Loucy (cell line): Measurements from ENCODE around the gene LIPC.

Experiments
- H2AFZ ChIP-seq: fragments of 200-600 bp; sonication (generic); 2 replicates; pipeline ENCODE4 v1.6.0; 2016; ENCODE audit warnings: antibody characterized with exemption, mild to moderate bottlenecking, low read length, moderate library complexity
- H3F3A ChIP-seq: fragments of 200-600 bp; 2 replicates; pipeline ENCODE4 v1.6.0; 2016; ENCODE audit warnings: antibody characterized with exemption, low read depth, mild to moderate bottlenecking
- H3K27me3 ChIP-seq: fragments of 200-600 bp; sonication (generic); 2 replicates; pipeline ENCODE4 v1.6.1; 2014; ENCODE audit warnings: low read length, mild to moderate bottlenecking; ENCODE audit not compliant: insufficient read depth, poor library complexity, severe bottlenecking
- H3K36me3 ChIP-seq: fragments of 200-600 bp; sonication (generic); 2 replicates; pipeline ENCODE4 v1.6.1; 2016; ENCODE audit warnings: low read length; ENCODE audit not compliant: insufficient read depth
- H3K4me1 ChIP-seq: fragments of 200-600 bp; sonication (generic); 2 replicates; pipeline ENCODE4 v1.5.1; 2014; ENCODE audit warnings: low read length, mild to moderate bottlenecking; ENCODE audit not compliant: insufficient read depth, poor library complexity, severe bottlenecking
- H3K4me2 ChIP-seq: fragments of 200-600 bp; sonication (generic); 2 replicates; pipeline ENCODE4 v1.6.0; 2014; ENCODE audit warnings: antibody characterized with exemption, low read length, low read depth, mild to moderate bottlenecking; ENCODE audit not compliant: poor library complexity, severe bottlenecking
- H3K4me3 ChIP-seq: fragments of 200-600 bp; sonication (generic); 2 replicates; pipeline ENCODE4 v1.5.1; 2014; ENCODE audit warnings: low read length, mild to moderate bottlenecking, mixed read lengths; ENCODE audit not compliant: poor library complexity, severe bottlenecking
- H3K79me2 ChIP-seq: fragments of 200-600 bp; sonication (generic); 2 replicates; pipeline ENCODE4 v1.6.1; 2014; ENCODE audit warnings: low read length; ENCODE audit not compliant: insufficient read depth
- H3K9ac ChIP-seq: fragments of 200-600 bp; sonication (generic); 2 replicates; pipeline ENCODE4 v1.6.0; 2014; ENCODE audit warnings: mild to moderate bottlenecking, low read depth, low read length, moderate library complexity; ENCODE audit not compliant: poor library complexity, severe bottlenecking
- H3K9me2 ChIP-seq: fragments of 200-600 bp; sonication (generic); replicated peaks from 2 replicates; pipeline ENCODE4 v1.6.1; 2016; ENCODE audit warnings: low read depth, low read length, mixed read lengths
- H3K9me3 ChIP-seq: fragments of 200-600 bp; sonication (generic); 2 replicates; pipeline ENCODE4 v1.6.1; 2014; ENCODE audit warnings: mild to moderate bottlenecking, antibody characterized with exemption, low read length, low read depth; ENCODE audit not compliant: insufficient read depth
- H4K20me1 ChIP-seq: fragments of 200-600 bp; sonication (generic); 2 replicates; pipeline ENCODE4 v1.6.0; 2014; ENCODE audit warnings: antibody characterized with exemption, low read length, mild to moderate bottlenecking; ENCODE audit not compliant: insufficient read depth, poor library complexity, severe bottlenecking
- CTCF ChIP-seq: fragments of 200-600 bp; sonication (generic); conservative IDR thresholded peaks from 2 replicates; pipeline ENCODE4 v1.5.1; 2014; ENCODE audit warnings: mild to moderate bottlenecking, antibody characterized with exemption, low read length
- EZH2phosphoT487 ChIP-seq: fragments of 200-600 bp; IDR thresholded peaks from 2 replicates; pipeline ENCODE4 v1.6.1; 2018; ENCODE audit warnings: antibody characterized with exemption, mild to moderate bottlenecking, moderate library complexity, borderline replicate concordance

Gene LIPC

GRCh38 chr15:58396181-58396580 lies 35.6 kb upstream of the LIPC start:
- H3K4me1 ChIP-seq: peaks cover 19% of the 10 kb centered on the region
- no peaks in the 10 kb centered on the region for H3K27me3 ChIP-seq
- TF ChIP-seq EZH2phosphoT487 (no peak), CTCF (no peak)
- no peak overlapping the region for H3K9ac ChIP-seq
- no peak overlapping the region for H3K4me3 ChIP-seq
- H3K9me2 ChIP-seq: no peaks in the 10 kb centered on the region
- no peaks in the 10 kb centered on the region for H3K9me3 ChIP-seq
- no peaks in the 10 kb centered on the region for H3F3A ChIP-seq
- no peak overlapping the region for H3K4me2 ChIP-seq
- no peaks in the 10 kb centered on the region for H3K79me2 ChIP-seq
- no peaks in the 10 kb centered on the region for H3K36me3 ChIP-seq
- H4K20me1 ChIP-seq: no peaks in the 10 kb centered on the region
- H2AFZ ChIP-seq: no peak overlapping the region

GRCh38 chr15:58398071-58398470 lies 33.7 kb upstream of the LIPC start:
- no peaks in the 10 kb centered on the region for H3K36me3 ChIP-seq
- no peak for TF ChIP-seq EZH2phosphoT487
- no peak for TF ChIP-seq CTCF

GRCh38 chr15:58398643-58399042 lies 33.1 kb upstream of the LIPC start:
- Histone ChIP-seq H3K4me1 (peaks cover 17% of the 10 kb centered on the region), H3K9me2 (no peaks in the 10 kb centered on the region), H2AFZ (0 out of 2 replicates have a peak overlapping the region, but pooled peaks have one; percentile 1), H3K4me2 (no peak overlapping the region), H3K4me3 (no peak overlapping the region), H3F3A (no peaks in the 10 kb centered on the region), H3K36me3 (no peaks in the 10 kb centered on the region), H3K27me3 (no peaks in the 10 kb centered on the region), H3K9ac (no peak overlapping the region), H3K9me3 (no peaks in the 10 kb centered on the region), H3K79me2 (no peaks in the 10 kb centered on the region), H4K20me1 (no peaks in the 10 kb centered on the region)
- TF ChIP-seq CTCF: no peak
- TF ChIP-seq EZH2phosphoT487: no peak

More at GRCh38 chr15:58398071-58398470, 33.7 kb upstream of the LIPC start:
- Histone ChIP-seq H3K9ac (no peak overlapping the region), H3K27me3 (no peaks in the 10 kb centered on the region), H3K4me2 (no peak overlapping the region), H3F3A (no peaks in the 10 kb centered on the region), H3K79me2 (no peaks in the 10 kb centered on the region), H3K4me1 (peaks cover 18% of the 10 kb centered on the region), H3K9me2 (no peaks in the 10 kb centered on the region), H3K4me3 (no peak overlapping the region), H3K9me3 (no peaks in the 10 kb centered on the region), H2AFZ (peak overlapping the region; percentile 1; the same call in 1 of the 2 replicates), H4K20me1 (no peaks in the 10 kb centered on the region)
